ENCODE measurements around the gene GGCX. TPM values are rescaled to one million over a fixed set of nuclear protein-coding genes. Genes with fewer than 3 reads are reported as not detected.
A peak's percentile ranks its signal among the peaks of the same experiment; 100 is the strongest.

Gene GGCX
- total and polyA plus RNA-seq, 2 of the 13 experiments (the other 11 are each of a cell fraction or from before 2014, with no cell fraction given): 72.5 to 103 TPM

DNA sequence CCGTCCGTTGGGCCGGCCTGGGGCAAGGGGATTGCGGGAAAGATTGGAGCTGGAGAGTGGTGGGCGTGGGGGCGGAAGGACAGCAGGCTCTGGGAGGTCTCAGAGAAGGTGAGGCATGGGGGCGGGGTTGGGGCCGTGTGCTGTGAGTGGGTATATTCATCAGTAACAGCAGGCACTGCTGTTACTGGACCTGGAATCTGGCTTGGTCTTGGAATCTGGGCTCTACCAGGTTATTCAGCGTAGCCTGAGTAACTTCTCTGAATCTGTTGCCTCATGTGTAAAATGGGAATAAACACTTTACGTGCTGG is 34.7 kb upstream of the GGCX start (continued):
- TF ChIP-seq REL (CRISPR knock-in tag; conservative IDR thresholded peaks at IDR 0.05) (no peak), ZNF670 (CRISPR knock-in tag; IDR thresholded peaks at IDR 0.05; ENCODE audit: borderline replicate concordance) (no peak; the same call in 1 of the 2 replicates), DNMT1 (CRISPR knock-in tag; IDR thresholded peaks at IDR 0.05) (0 out of 2 replicates have a peak, but pooled peaks have one; percentile 76), MEIS1 (CRISPR knock-in tag; IDR thresholded peaks at IDR 0.05; ENCODE audit: borderline replicate concordance) (peak; percentile 67; the same call in 1 of the 2 replicates), ZNF558 (CRISPR knock-in tag; IDR thresholded peaks at IDR 0.05; ENCODE audit: borderline replicate concordance) (no peak), POLR2AphosphoS5 (IDR thresholded peaks at IDR 0.05; ENCODE audit: low read depth, low read length) (no peak), ZNF644 (CRISPR knock-in tag; IDR thresholded peaks at IDR 0.05; ENCODE audit: low read depth) (no peak), PAX8 (CRISPR knock-in tag; IDR thresholded peaks at IDR 0.05; ENCODE audit: borderline replicate concordance) (0 out of 2 replicates have a peak, but pooled peaks have one; percentile 6), ATF7 (IDR thresholded peaks at IDR 0.05) (no peak), ATF7 (CRISPR knock-in tag; IDR thresholded peaks at IDR 0.05) (peak; percentile 10; the same call in 1 of the 2 replicates), CENPX (CRISPR knock-in tag; IDR thresholded peaks at IDR 0.05) (no peak), ELF4 (CRISPR knock-in tag; IDR thresholded peaks at IDR 0.05; ENCODE audit: borderline replicate concordance) (no peak), ASH2L (IDR thresholded peaks at IDR 0.05; ENCODE audit: insufficient read length, low read depth, low read length) (peak; percentile 5), MTA1 (CRISPR knock-in tag; IDR thresholded peaks at IDR 0.05; ENCODE audit: borderline replicate concordance) (0 out of 2 replicates have a peak, but pooled peaks have one; percentile 9), SETDB1 (CRISPR knock-in tag; IDR thresholded peaks at IDR 0.05; ENCODE audit: borderline replicate concordance) (no peak), FOXC1 (CRISPR knock-in tag; IDR thresholded peaks at IDR 0.05; ENCODE audit: borderline replicate concordance) (0 out of 2 replicates have a peak, but pooled peaks have one; percentile 2), TEAD3 (CRISPR knock-in tag; optimal IDR thresholded peaks at IDR 0.05; ENCODE audit: borderline replicate concordance) (no peak), NFKB2 (CRISPR knock-in tag; IDR thresholded peaks at IDR 0.05; ENCODE audit: borderline replicate concordance) (no peak; the same call in 1 of the 2 replicates)
- TF ChIP-seq, protein P1, sequence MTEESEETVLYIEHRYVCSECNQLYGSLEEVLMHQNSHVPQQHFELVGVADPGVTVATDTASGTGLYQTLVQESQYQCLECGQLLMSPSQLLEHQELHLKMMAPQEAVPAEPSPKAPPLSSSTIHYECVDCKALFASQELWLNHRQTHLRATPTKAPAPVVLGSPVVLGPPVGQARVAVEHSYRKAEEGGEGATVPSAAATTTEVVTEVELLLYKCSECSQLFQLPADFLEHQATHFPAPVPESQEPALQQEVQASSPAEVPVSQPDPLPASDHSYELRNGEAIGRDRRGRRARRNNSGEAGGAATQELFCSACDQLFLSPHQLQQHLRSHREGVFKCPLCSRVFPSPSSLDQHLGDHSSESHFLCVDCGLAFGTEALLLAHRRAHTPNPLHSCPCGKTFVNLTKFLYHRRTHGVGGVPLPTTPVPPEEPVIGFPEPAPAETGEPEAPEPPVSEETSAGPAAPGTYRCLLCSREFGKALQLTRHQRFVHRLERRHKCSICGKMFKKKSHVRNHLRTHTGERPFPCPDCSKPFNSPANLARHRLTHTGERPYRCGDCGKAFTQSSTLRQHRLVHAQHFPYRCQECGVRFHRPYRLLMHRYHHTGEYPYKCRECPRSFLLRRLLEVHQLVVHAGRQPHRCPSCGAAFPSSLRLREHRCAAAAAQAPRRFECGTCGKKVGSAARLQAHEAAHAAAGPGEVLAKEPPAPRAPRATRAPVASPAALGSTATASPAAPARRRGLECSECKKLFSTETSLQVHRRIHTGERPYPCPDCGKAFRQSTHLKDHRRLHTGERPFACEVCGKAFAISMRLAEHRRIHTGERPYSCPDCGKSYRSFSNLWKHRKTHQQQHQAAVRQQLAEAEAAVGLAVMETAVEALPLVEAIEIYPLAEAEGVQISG (CRISPR knock-in tag; IDR thresholded peaks at IDR 0.05): no peak
- TF ChIP-seq, protein P2, sequence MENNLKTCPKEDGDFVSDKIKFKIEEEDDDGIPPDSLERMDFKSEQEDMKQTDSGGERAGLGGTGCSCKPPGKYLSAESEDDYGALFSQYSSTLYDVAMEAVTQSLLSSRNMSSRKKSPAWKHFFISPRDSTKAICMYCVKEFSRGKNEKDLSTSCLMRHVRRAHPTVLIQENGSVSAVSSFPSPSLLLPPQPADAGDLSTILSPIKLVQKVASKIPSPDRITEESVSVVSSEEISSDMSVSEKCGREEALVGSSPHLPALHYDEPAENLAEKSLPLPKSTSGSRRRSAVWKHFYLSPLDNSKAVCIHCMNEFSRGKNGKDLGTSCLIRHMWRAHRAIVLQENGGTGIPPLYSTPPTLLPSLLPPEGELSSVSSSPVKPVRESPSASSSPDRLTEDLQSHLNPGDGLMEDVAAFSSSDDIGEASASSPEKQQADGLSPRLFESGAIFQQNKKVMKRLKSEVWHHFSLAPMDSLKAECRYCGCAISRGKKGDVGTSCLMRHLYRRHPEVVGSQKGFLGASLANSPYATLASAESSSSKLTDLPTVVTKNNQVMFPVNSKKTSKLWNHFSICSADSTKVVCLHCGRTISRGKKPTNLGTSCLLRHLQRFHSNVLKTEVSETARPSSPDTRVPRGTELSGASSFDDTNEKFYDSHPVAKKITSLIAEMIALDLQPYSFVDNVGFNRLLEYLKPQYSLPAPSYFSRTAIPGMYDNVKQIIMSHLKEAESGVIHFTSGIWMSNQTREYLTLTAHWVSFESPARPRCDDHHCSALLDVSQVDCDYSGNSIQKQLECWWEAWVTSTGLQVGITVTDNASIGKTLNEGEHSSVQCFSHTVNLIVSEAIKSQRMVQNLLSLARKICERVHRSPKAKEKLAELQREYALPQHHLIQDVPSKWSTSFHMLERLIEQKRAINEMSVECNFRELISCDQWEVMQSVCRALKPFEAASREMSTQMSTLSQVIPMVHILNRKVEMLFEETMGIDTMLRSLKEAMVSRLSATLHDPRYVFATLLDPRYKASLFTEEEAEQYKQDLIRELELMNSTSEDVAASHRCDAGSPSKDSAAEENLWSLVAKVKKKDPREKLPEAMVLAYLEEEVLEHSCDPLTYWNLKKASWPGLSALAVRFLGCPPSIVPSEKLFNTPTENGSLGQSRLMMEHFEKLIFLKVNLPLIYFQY (CRISPR knock-in tag; IDR thresholded peaks at IDR 0.05; ENCODE audit: borderline replicate concordance): no peak
- TF ChIP-seq, protein P3, sequence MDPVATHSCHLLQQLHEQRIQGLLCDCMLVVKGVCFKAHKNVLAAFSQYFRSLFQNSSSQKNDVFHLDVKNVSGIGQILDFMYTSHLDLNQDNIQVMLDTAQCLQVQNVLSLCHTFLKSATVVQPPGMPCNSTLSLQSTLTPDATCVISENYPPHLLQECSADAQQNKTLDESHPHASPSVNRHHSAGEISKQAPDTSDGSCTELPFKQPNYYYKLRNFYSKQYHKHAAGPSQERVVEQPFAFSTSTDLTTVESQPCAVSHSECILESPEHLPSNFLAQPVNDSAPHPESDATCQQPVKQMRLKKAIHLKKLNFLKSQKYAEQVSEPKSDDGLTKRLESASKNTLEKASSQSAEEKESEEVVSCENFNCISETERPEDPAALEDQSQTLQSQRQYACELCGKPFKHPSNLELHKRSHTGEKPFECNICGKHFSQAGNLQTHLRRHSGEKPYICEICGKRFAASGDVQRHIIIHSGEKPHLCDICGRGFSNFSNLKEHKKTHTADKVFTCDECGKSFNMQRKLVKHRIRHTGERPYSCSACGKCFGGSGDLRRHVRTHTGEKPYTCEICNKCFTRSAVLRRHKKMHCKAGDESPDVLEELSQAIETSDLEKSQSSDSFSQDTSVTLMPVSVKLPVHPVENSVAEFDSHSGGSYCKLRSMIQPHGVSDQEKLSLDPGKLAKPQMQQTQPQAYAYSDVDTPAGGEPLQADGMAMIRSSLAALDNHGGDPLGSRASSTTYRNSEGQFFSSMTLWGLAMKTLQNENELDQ (CRISPR knock-in tag; IDR thresholded peaks at IDR 0.05; ENCODE audit: borderline replicate concordance): no peak
- TF ChIP-seq, protein P4, sequence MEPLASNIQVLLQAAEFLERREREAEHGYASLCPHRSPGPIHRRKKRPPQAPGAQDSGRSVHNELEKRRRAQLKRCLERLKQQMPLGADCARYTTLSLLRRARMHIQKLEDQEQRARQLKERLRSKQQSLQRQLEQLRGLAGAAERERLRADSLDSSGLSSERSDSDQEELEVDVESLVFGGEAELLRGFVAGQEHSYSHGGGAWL (CRISPR knock-in tag; IDR thresholded peaks at IDR 0.05): 0 out of 2 replicates have a peak, but pooled peaks have one; percentile 2

All from HepG2 (cell line).